Astrocyte (in vitro differentiated cells and primary cell): ENCODE results near the gene EMD. TPM values are rescaled to one million over a fixed set of nuclear protein-coding genes. Genes with fewer than 3 reads are reported as not detected.

Experiments
- DNase-seq: peaks from one replicate; pipeline ENCODE4 v3.0.0-alpha.2; 2010; ENCODE audit warnings: low read depth
- FAIRE-seq: peaks from 2 replicates; lab custom pipeline; 2011; peaks lifted over from hg19 to GRCh38; lab: Jason Lieb, UNC
- H2AFZ ChIP-seq: 2 replicates; pipeline ENCODE4 v1.6.0; 2012; ENCODE audit warnings: low read depth, low read length, inconsistent platforms
- H3K27ac ChIP-seq: 2 replicates; pipeline ENCODE4 v1.5.1; 2011; ENCODE audit warnings: low read depth, low read length, inconsistent platforms
- H3K27me3 ChIP-seq: 2 replicates; pipeline ENCODE4 v1.6.0; 2011; ENCODE audit warnings: low read length, inconsistent platforms; ENCODE audit not compliant: insufficient read depth
- H3K36me3 ChIP-seq: 2 replicates; pipeline ENCODE4 v1.5.1; 2011; ENCODE audit warnings: low read length, inconsistent platforms; ENCODE audit not compliant: insufficient read depth
- H3K4me1 ChIP-seq: 2 replicates; pipeline ENCODE4 v1.5.1; 2011; ENCODE audit warnings: low read length, inconsistent platforms; ENCODE audit not compliant: insufficient read depth
- H3K4me2 ChIP-seq: 2 replicates; pipeline ENCODE4 v1.6.0; 2012; ENCODE audit warnings: low read length, inconsistent platforms
- H3K4me3 ChIP-seq: 2 replicates; pipeline ENCODE4 v1.5.1; 2011; ENCODE audit warnings: low read depth, mild to moderate bottlenecking, low read length, inconsistent platforms; ENCODE audit not compliant: insufficient read depth
- H3K79me2 ChIP-seq: 2 replicates; pipeline ENCODE4 v1.6.0; 2012; ENCODE audit warnings: mild to moderate bottlenecking, low read length, inconsistent platforms; ENCODE audit not compliant: insufficient read depth
- H3K9ac ChIP-seq: 2 replicates; pipeline ENCODE4 v1.6.0; 2012; ENCODE audit warnings: mild to moderate bottlenecking, low read length, inconsistent platforms
- H3K9me3 ChIP-seq: 2 replicates; pipeline ENCODE4 v1.5.1; 2012; ENCODE audit warnings: low read depth, mild to moderate bottlenecking, low read length, inconsistent platforms; ENCODE audit not compliant: insufficient read depth
- H4K20me1 ChIP-seq: 2 replicates; pipeline ENCODE4 v1.6.0; 2012; ENCODE audit warnings: low read length, inconsistent platforms; ENCODE audit not compliant: insufficient read depth
- H3K27ac Mint-ChIP-seq: one replicate; pipeline ENCODE4 v1.8.0; 2021; ENCODE audit warnings: mild to moderate bottlenecking, mixed read lengths; ENCODE audit not compliant: unreplicated experiment
- H3K27me3 Mint-ChIP-seq: one replicate; pipeline ENCODE4 v1.8.0; 2021; ENCODE audit warnings: low read depth, mixed read lengths; ENCODE audit not compliant: unreplicated experiment
- H3K36me3 Mint-ChIP-seq: one replicate; pipeline ENCODE4 v1.8.0; 2021; ENCODE audit warnings: low read depth, mixed read lengths; ENCODE audit not compliant: unreplicated experiment
- H3K4me1 Mint-ChIP-seq: one replicate; pipeline ENCODE4 v1.8.0; 2021; ENCODE audit warnings: low read depth, mixed read lengths; ENCODE audit not compliant: unreplicated experiment
- H3K4me3 Mint-ChIP-seq: one replicate; pipeline ENCODE4 v1.8.0; 2021; ENCODE audit warnings: mild to moderate bottlenecking, moderate library complexity, mixed read lengths; ENCODE audit not compliant: unreplicated experiment
- H3K9me3 Mint-ChIP-seq: one replicate; pipeline ENCODE4 v1.8.0; 2021; ENCODE audit warnings: mild to moderate bottlenecking, mixed read lengths; ENCODE audit not compliant: unreplicated experiment
- CTCF ChIP-seq: IDR thresholded peaks from 2 replicates; pipeline ENCODE4 v1.5.1; 2011; ENCODE audit warnings: low read depth, mild to moderate bottlenecking, inconsistent platforms, low read length, moderate library complexity; ENCODE audit not compliant: insufficient read depth
- EZH2 ChIP-seq: IDR thresholded peaks from 2 replicates; pipeline ENCODE4 v1.6.1; 2012; ENCODE audit warnings: mild to moderate bottlenecking, low read length, inconsistent platforms; ENCODE audit not compliant: insufficient read depth
- total RNA-seq: library from RNA; stranded (reverse); gene quantifications from 2 replicates; pipeline ENCODE4 v1.2.1, GENCODE V29; 2021

EMD gene
- total RNA-seq, 1 donor from 2014 or later = 75.6 TPM

DNA sequence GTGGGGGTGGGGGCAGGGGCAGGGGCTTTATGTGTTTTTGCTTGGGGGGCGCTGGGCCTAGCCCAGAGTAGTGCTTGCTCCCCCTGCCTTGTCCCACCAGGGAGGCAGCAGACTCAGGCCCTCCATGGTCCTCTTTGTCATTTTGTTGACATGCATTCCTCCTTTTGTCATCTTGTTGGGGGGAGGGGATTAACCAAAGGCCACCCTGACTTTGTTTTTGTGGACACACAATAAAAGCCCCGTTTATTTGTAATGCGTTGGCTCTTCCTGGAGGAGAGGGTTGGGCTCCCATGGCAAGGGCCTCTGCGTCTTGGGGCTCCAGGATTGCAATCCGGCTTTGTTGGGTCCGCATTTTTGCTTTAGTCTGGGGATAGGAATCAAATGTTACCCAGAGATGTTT lies 2.2 kb downstream of the EMD start:
- Histone ChIP-seq H3K4me2 (no peak overlapping the region), H2AFZ (no peak overlapping the region), H3K27me3 (no peaks in the 10 kb centered on the region), H3K9me3 (no peaks in the 10 kb centered on the region), H3K79me2 (peaks cover 28% of the 10 kb centered on the region), H3K27ac (no peak overlapping the region), H3K9ac (no peak overlapping the region), H3K4me3 (no peak overlapping the region), H4K20me1 (peaks cover 24% of the 10 kb centered on the region), H3K4me1 (peaks cover 12% of the 10 kb centered on the region), H3K36me3 (no peaks in the 10 kb centered on the region)
- no peaks in the 10 kb centered on the region for H3K27me3 Mint-ChIP-seq
- no peaks in the 10 kb centered on the region for H3K9me3 Mint-ChIP-seq
- TF ChIP-seq CTCF (no peak), EZH2 (no peak)
- H3K36me3 Mint-ChIP-seq = no peaks in the 10 kb centered on the region
- FAIRE-seq (no peak), DNase-seq (no peak)
- H3K4me1 Mint-ChIP-seq = peaks cover 7% of the 10 kb centered on the region
- H3K4me3 Mint-ChIP-seq = no peak overlapping the region
- no peak overlapping the region for H3K27ac Mint-ChIP-seq

DNA sequence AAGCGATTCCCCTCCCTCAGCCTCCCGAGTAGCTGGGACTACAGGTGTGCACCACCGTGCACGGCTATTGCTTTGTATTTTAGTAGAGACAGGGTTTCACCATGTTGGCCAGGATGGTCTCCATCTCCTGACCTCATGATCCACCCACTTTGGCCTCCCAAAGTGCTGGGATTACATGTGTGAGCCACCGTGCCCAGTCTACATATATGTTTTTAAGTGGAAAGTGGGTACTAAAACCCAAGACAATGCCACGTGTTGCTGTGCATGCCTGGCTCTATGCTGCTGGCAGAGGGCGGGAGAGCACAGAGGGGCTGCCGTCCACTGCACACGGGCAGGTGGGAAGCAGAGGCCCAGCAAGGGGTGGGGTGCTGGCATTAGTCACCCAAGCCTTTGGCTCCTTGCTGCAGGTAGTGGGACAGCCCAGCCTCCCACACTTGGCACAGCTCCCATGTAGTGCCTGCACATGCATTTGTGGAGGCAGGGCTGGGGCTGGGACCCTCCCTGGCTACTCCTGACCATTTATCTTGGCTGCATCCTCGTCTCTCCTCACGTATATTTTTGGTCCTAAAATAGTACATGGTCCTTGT lies 3.5 kb downstream of the EMD start:
- no peak overlapping the region for H2AFZ ChIP-seq
- no peaks in the 10 kb centered on the region for H3K9me3 Mint-ChIP-seq
- H3K27me3 Mint-ChIP-seq = no peaks in the 10 kb centered on the region
- H3K4me1 ChIP-seq = peaks cover 12% of the 10 kb centered on the region
- no peaks in the 10 kb centered on the region for H3K36me3 ChIP-seq
- H4K20me1 ChIP-seq = peaks cover 24% of the 10 kb centered on the region
- H3K9me3 ChIP-seq = no peaks in the 10 kb centered on the region
- H3K4me3 ChIP-seq = no peak overlapping the region
- H3K27me3 ChIP-seq = no peaks in the 10 kb centered on the region
- H3K4me2 ChIP-seq = no peak overlapping the region
- no peak for TF ChIP-seq CTCF
- TF ChIP-seq EZH2 = no peak
- FAIRE-seq = no peak
- H3K4me1 Mint-ChIP-seq = peaks cover 4% of the 10 kb centered on the region
- no peak overlapping the region for H3K27ac Mint-ChIP-seq
- no peak overlapping the region for H3K27ac ChIP-seq
- DNase-seq = no peak
- peaks cover 18% of the 10 kb centered on the region for H3K79me2 ChIP-seq
- H3K4me3 Mint-ChIP-seq = no peak overlapping the region
- H3K9ac ChIP-seq = no peak overlapping the region
- no peaks in the 10 kb centered on the region for H3K36me3 Mint-ChIP-seq
